ENCODE results near the gene TMED9. TPM values are rescaled to one million over a fixed set of nuclear protein-coding genes. Genes with fewer than 3 reads are reported as not detected.
A peak's percentile ranks its signal among the peaks of the same experiment; 100 is the strongest.

TMED9 gene
- total RNA-seq, 1 donor from 2014 or later = 78.4 TPM

DNA sequence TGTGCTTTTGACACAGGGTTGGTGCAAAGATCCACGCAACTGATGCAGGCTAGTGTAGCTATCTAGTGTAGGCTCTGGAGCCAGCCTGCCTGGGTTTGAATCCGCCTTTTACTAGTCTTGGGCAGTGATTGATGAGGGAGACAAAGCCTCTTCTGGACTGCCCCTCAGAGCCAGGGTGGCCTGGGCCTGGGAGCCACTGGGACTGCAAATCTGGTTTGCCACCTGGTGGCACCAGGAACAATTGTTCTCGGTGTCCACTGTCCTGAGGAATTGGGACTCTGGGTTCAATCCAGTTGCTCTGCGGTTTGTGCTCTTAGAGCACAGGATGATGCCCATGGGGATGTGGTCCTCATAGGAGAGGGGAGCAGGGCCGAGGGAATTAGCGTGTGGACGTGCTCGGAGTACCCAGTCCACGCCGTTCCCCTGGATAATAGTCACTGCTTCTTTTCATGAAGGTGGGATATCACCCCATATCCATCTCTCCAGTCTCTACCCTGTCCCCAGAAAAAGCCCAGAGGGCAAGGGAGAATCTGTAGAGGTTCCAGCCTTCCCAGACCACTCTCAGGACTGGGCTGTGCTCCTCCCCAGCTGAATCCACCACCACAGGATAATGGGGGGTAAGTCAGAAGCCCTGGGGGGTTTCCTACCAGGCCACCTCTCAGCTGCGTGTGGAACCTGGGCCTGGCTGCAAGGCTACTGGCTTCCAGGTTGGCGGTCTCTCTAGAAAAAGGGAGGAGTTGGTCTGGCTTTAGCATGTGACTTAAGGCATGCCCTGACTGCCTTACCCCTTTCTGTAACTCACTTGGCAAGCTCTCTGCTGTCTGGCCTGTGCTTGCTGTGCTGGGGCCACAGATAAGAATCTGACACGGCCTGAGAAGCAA is 9.8 kb downstream of the TMED9 start:
- intact Hi-C loops (cut with micrococcal nuclease) = loop anchor here (2.0 to 10.0 kb wide), 3 partner anchors 47 to 553 kb away; partner anchors contain the start of genes FAM193B, LMAN2 and NHP2
- no peak for TF ChIP-seq CTCF (IDR thresholded peaks at IDR 0.05)
- DNase-seq = no peak
- H3K27ac Mint-ChIP-seq = no peak overlapping the region
- H3K27me3 Mint-ChIP-seq = no peaks in the 10 kb centered on the region
- ATAC-seq (ENCODE audit: low read depth) = no peak
- H3K36me3 Mint-ChIP-seq (ENCODE audit: low read depth) = peaks cover 25% of the 10 kb centered on the region
- POLR2A ChIA-PET = interaction anchor here (1.0 to 3.4 kb wide), 3 partner anchors 10 to 92 kb away, joined by 3 to 28 read pairs (median 11); partner anchors contain the start of genes DOK3 and TMED9
- CTCF ChIA-PET = no interaction called here
- H3K9me3 Mint-ChIP-seq = no peaks in the 10 kb centered on the region
- peaks cover 36% of the 10 kb centered on the region for H3K4me1 Mint-ChIP-seq
- peak overlapping the region; percentile 91 for H3K4me3 Mint-ChIP-seq

DNA sequence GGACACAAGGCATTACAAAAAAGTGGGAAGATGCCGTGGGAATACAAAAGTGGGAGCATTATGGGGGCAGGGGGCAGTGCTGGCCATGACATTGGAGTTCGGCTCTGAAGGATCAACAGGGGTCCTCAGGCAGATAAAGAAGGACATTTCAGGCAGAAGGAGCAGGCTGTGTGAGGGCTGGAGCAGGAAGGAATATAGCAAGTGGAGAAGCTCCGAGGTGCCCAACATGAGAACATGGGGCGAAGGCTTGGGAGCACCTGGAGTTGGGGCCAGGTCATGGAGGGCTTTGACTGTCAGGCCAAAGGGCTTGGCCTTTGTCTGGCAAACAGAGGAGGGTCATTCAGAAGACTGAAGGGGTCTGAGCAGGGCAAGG is 10.4 kb downstream of the TMED9 start:
- no peak overlapping the region for H3K27ac Mint-ChIP-seq
- CTCF ChIA-PET = interaction anchor here (0.7 kb wide), 1 partner anchor 9 kb away, joined by 3 read pairs; no protein-coding TSS in a partner anchor
- H3K27me3 Mint-ChIP-seq = no peaks in the 10 kb centered on the region
- POLR2A ChIA-PET = no interaction called here
- intact Hi-C loops (cut with micrococcal nuclease) = loop anchor here (10.0 kb wide), 1 partner anchor 552 kb away; the partner anchor contains the start of gene NHP2
- no peaks in the 10 kb centered on the region for H3K9me3 Mint-ChIP-seq
- TF ChIP-seq CTCF (IDR thresholded peaks at IDR 0.05) = no peak
- peaks cover 41% of the 10 kb centered on the region for H3K4me1 Mint-ChIP-seq
- H3K4me3 Mint-ChIP-seq = no peak overlapping the region
- no peak for DNase-seq
- ATAC-seq (ENCODE audit: low read depth) = no peak
- H3K36me3 Mint-ChIP-seq (ENCODE audit: low read depth) = peaks cover 27% of the 10 kb centered on the region

- Mint-ChIP-seq H3K36me3 (ENCODE audit: low read depth) (peaks cover 30% of the 10 kb centered on the region), H3K9me3 (no peaks in the 10 kb centered on the region), H3K27ac (no peak overlapping the region), H3K4me3 (no peak overlapping the region), H3K27me3 (no peaks in the 10 kb centered on the region), H3K4me1 (peaks cover 43% of the 10 kb centered on the region)
- DNase-seq (no peak), ATAC-seq (ENCODE audit: low read depth) (no peak)
- ChIA-PET CTCF (no interaction called here), POLR2A (no interaction called here)
- intact Hi-C loops (cut with micrococcal nuclease) = loop anchor here (10.0 kb wide), 1 partner anchor 551 kb away; the partner anchor contains the start of gene NHP2
- no peak for TF ChIP-seq CTCF (IDR thresholded peaks at IDR 0.05)
Observed at GRCh38 chr5:177603631-177604030, 11.6 kb downstream of the TMED9 start.

- POLR2A ChIA-PET = no interaction called here
- H3K9me3 Mint-ChIP-seq = no peaks in the 10 kb centered on the region
- no peak overlapping the region for H3K4me3 Mint-ChIP-seq
- H3K27me3 Mint-ChIP-seq = no peaks in the 10 kb centered on the region
- no peak overlapping the region for H3K27ac Mint-ChIP-seq
- DNase-seq = no peak
- intact Hi-C loops (cut with micrococcal nuclease) = loop anchor here (10.0 kb wide), 1 partner anchor 551 kb away; the partner anchor contains the start of gene NHP2
- CTCF ChIA-PET = no interaction called here
- peaks cover 32% of the 10 kb centered on the region for H3K36me3 Mint-ChIP-seq (ENCODE audit: low read depth)
- TF ChIP-seq CTCF (IDR thresholded peaks at IDR 0.05) = no peak
- H3K4me1 Mint-ChIP-seq = peaks cover 39% of the 10 kb centered on the region
- ATAC-seq (ENCODE audit: low read depth) = no peak
Observed at GRCh38 chr5:177604116-177604521, 12.1 kb downstream of the TMED9 start.

- Mint-ChIP-seq H3K4me1 (peaks cover 37% of the 10 kb centered on the region), H3K27ac (peak overlapping the region; percentile 3), H3K36me3 (ENCODE audit: low read depth) (peaks cover 36% of the 10 kb centered on the region), H3K4me3 (no peak overlapping the region), H3K9me3 (no peaks in the 10 kb centered on the region), H3K27me3 (no peaks in the 10 kb centered on the region)
- CTCF ChIA-PET = no interaction called here
- TF ChIP-seq CTCF (IDR thresholded peaks at IDR 0.05) = no peak
- POLR2A ChIA-PET = no interaction called here
- ATAC-seq (ENCODE audit: low read depth) (no peak), DNase-seq (no peak)
- intact Hi-C loops (cut with micrococcal nuclease) = loop anchor here (10.0 kb wide), 1 partner anchor 550 kb away; the partner anchor contains the start of gene NHP2
Observed at GRCh38 chr5:177604656-177605055, 12.7 kb downstream of the TMED9 start.

All from activated B cell treated with CpG ODN at 0.5 μM for 24 hours (primary cell).